HUDEP-2 (cell line): ENCODE results near the gene CETN2.
A peak's percentile ranks its signal among the peaks of the same experiment; 100 is the strongest.
"Not testable (repeated sequence)": the region's sequence is repeated elsewhere in the genome, so short reads cannot be mapped to it uniquely, and the experiment has no call there.

Experiments
- DNase-seq, 76 experiments: peaks; one replicate each; lab custom pipeline; 2025; ENCODE audit not compliant: unreplicated experiment in 76 of 76; lab: John Stamatoyannopoulos, UW

CETN2 gene

GRCh38 chrX:152833378-152833777, 2.8 kb upstream of the CETN2 start:
- DNase-seq: no peak

DNA sequence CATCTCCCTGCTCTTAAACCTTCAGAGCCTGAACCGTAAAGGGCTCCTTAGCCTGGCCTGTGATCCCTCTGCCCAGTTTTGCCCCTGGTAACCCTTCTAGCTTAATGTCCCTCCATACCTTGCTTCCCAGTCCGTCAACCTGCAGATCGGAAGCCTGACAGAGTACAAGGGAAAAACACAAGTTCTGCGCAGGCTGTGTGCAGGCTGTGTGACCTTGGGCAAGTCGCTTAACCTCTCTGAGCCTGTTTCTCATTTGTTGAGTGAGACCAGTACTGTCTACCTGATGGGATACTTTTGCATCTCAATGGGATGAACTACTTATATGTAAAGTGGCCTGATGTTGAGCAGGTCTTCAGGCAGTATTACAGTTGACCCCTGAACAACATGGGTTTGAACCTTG, 2.0 kb upstream of the CETN2 start:
- no peak for DNase-seq

DNA sequence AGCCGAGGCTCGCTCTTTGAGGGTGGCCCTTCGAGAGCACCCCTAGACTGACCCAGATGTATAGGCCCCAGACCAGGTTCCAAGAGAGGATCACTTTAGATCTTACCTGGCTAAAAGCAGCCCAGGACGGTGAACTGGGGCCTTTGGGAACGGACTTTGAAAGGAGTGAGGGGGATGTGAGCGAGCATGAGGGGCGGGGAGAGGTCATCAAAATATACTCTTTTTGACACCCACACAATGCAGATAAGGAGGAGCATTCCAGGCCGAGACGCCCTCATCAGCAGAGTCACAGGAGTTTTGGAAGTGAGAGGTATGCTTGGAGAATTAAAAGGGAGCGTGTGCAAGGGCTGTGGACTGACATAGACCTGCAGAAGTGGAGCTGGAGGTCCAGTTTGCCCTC, 834 bp upstream of the CETN2 start:
- peak in 4 of 76 experiments; percentile 2 to 4 (median 2) for DNase-seq

GRCh38 chrX:152824841-152825374, 5.6 kb downstream of the CETN2 start:
- no peak for DNase-seq

GRCh38 chrX:152823657-152824056, 6.9 kb downstream of the CETN2 start:
- DNase-seq: no peak

DNA sequence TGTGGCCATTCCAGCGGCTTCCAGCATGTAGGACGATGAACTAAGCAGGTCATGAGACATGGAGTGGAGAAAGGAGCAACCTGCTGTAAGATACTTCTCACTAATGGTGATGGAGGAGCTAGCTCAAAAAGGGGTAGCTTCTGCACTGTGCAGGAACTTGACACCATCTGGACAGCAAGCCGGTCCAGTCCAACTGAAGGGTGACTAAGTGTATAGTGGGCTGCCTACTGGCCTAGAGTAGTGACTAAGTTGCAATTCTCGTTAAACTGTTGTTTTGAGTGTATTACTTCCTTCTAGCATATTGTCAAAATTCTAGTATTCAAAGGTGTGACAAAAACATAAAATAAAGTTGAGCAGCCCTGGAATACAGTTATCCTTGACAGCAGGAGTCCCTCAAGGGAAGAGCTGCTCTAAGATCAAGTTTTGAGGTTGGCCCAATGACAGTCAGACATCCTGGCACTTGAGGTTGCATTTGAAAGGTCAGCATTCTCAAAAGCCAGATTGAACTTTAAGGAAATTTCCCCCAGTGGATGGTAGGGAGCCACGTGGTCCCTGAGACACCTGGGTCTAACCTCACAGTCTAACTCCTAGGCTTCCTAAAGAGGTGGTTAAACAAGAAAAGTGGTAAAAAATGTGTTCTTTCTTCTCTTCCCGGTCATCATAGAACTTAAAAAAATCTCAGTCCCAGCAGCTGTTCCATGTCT, 8.0 kb downstream of the CETN2 start:
- no peak for DNase-seq

DNA sequence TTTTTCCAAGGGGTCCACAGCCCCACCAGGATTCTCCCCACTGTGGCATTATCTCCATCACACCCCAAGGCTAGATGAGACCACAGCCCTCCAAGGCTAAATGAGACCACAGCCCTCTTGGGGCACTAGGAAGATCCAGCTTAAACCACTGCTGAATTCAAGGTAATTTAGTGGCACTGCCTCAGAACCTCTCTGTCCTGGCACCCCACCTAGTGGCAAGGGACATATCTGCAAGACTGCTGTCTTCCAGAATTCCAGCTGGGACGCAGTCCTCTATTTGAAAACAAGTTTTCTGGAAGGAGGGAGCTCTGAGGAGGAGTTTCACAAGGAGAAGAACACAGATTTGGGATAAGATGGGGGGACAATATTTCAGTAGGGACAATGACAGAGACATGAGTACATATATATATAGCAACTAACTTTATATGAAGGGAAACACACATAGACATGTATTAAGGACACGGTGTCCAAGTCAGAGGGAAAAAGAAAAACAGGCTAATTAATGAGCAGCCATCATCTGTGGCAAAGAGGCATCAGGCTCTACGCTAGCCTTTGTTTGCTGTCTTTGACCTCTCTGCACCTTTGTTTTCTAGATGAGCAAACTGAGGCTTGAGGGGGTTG, 9.3 kb downstream of the CETN2 start:
- peak in 22 of 76 experiments; percentile 0 to 10 (median 2) for DNase-seq

GRCh38 chrX:152819732-152820131, 10.8 kb downstream of the CETN2 start:
- no peak for DNase-seq

DNA sequence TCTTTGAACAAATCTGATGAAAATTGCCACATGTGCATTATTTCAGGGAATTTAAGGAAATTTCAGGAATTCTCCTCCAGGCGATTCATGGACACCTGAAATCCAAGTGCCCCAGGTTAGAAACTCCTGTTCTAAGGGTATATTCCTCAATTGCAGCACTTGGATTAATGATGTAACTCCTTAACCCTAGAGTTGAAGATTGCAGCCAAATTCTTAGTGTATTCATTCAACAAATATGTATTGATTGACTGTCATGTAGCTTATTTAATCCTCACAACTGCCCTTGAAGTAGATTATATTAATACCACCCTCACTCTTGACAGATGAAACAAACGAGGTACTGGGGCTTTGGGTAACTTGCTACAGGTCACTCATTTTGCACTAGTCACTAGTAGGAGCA, 11.3 kb downstream of the CETN2 start:
- no peak for DNase-seq

GRCh38 chrX:152818356-152818755, 12.2 kb downstream of the CETN2 start:
- no peak for DNase-seq

DNA sequence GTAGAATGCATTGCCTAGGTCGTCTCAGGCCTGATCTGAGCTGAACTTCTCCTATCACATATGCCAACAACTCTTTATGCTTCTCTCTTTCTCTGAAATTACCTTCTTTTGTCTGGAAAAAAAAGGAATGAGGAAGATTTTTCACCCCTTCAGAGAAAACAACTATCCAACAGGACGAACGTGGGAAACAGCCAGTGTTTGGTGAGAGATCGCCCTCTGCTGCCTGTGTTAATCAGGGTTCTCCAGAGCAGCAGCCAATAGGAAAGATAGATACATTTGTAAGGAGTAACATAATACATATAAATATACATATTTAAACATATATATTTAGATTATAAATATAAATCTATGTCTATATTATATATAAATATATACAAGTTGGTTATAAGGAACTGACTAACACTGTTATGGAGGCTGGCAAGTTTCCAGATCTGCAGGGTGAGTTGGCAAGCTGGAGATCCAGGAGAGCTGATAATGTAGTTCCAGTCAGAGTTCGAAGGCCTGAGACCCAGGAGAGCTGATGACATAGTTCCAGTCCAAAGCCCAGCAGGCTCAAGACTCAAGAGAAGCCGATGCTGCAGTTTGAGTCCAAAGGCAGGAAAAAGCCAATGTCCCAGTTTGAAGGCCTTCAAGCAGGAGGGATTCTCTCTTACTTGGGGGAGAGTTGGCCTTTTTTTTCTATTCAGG, 13.3 kb downstream of the CETN2 start:
- peak in 38 of 76 experiments; percentile 0 to 52 (median 6) for DNase-seq

DNA sequence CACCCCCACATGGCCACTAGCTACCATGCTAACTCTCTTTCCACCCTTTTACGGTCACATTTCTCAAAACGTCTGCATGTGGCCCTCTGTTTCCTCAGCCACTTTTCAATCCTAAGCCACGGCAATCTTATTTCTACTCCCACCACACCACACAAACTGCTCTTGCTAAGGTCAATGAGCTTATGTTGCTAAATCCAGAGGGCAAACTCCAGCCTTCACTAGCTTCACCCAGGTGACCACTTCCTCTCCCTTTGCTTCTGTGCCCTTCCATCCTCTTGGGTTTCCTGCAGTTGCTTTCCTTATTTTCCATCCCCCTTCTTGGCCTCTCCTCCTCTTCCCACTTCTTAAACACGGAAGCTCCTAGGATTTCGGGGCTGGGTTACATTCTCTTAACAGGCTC, 16.5 kb downstream of the CETN2 start:
- no peak for DNase-seq

DNA sequence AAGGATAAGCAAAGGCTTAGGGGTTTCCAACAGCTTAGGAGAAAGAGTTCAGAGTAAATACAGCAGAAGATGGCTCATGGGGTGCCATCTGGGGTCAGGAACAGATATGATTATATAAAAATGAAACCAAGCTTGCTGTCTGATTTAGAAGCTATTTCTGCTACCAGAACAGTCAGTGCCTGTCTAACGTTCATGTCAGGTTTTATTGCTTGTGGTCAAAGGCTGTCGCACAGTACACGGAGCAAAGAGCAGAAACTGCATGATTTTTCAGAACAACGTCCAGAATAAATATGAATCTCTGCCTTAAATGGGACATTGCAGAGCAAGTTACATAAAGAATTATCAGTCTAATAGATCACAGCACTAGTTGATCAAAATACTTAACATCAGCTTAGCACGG, 17.4 kb downstream of the CETN2 start:
- no peak for DNase-seq

GRCh38 chrX:152810403-152810802, 20.2 kb downstream of the CETN2 start:
- no peak for DNase-seq

GRCh38 chrX:152806035-152806434, 24.5 kb downstream of the CETN2 start:
- DNase-seq: no peak

DNA sequence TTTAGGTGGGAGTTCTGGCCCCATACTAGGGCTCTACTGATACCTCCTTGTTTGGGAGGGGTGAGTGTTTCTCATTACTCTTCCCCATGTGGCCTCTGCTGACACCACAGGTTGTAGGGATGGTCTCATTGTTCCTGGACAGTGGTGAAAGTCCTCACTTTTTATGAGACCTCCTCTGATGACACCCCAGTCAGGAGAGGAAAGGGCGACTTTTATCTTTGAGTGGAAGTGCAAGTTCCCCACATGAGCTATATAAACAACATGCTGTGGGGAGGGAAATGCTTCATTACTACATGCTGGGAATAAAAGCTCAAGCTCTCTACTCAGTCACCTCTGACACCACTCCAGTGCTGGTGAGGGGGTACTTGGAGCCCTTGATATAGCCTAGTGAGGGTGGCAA, 31.6 kb downstream of the CETN2 start:
- no peak for DNase-seq

DNA sequence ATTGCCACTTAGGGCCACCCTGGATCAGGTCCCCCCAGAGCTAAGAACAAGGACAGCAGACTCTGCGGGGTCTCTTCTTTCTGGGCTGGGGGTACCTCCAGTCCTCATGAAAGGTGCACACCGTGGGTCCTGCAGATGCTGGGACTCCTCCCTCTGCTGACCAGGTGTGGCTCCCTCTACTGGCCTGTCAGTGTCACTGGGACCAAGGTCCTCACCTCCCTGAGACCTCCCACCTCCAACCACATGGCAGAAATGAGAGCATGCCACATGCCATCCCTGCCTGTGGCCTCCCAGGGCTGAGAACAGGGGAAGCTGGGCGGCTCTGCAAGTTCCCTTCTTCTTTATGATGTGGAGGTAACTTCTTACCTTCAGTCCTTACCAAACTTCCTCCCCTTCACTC, 43.5 kb downstream of the CETN2 start:
- DNase-seq: not testable (repeated sequence)
